H1 (cell line): ENCODE data around the gene CAMTA1.

Experiments
- ATF3 ChIP-seq: IDR thresholded peaks from 2 replicates; pipeline ENCODE4 v1.6.1; 2011; ENCODE audit warnings: low read depth, mild to moderate bottlenecking, low read length; ENCODE audit not compliant: insufficient read depth
- BRCA1 ChIP-seq: IDR thresholded peaks from 2 replicates; pipeline ENCODE4 v1.6.1; 2012; ENCODE audit warnings: low read depth, low read length, improper control_type of control experiment
- CTCF ChIP-seq, 3 experiments: IDR thresholded peaks; 1 replicate in 2 of 3; 2 replicates in 1 of 3; pipeline versions ENCODE4 v1.5.1 to v1.6.1; 2011; ENCODE audit warnings: low read length in 3 of 3, mild to moderate bottlenecking in 3 of 3, inconsistent platforms in 2 of 3, low read depth in 1 of 3, moderate library complexity in 1 of 3; ENCODE audit not compliant: insufficient read depth in 1 of 3; ENCODE audit errors: control extremely low read depth in 1 of 3
- EZH2 ChIP-seq: fragments of 200-600 bp; sonication (generic); IDR thresholded peaks from 2 replicates; pipeline ENCODE4 v1.7.1; 2012; ENCODE audit warnings: low read depth, mild to moderate bottlenecking, moderate library complexity, low read length, inconsistent platforms; ENCODE audit not compliant: severe bottlenecking
- PHF8 ChIP-seq: fragments of 200-600 bp; sonication (generic); conservative IDR thresholded peaks from 2 replicates; pipeline ENCODE4 v1.7.1; 2012; ENCODE audit warnings: low read depth, mild to moderate bottlenecking, inconsistent platforms, low read length, moderate library complexity
- POLR2A ChIP-seq, 2 experiments: IDR thresholded peaks; 1 replicate in 1 of 2; 2 replicates in 1 of 2; pipeline ENCODE4 v1.6.1; 2011; ENCODE audit warnings: low read depth in 2 of 2, low read length in 2 of 2, mild to moderate bottlenecking in 2 of 2; ENCODE audit errors: control extremely low read depth in 1 of 2
- POLR2AphosphoS5 ChIP-seq: IDR thresholded peaks from 2 replicates; pipeline ENCODE4 v1.6.1; 2011; ENCODE audit warnings: low read depth, low read length
- RAD21 ChIP-seq, 2 experiments: IDR thresholded peaks in 1 of 2; conservative IDR thresholded peaks in 1 of 2; 2 replicates each; pipeline ENCODE4 v1.6.1; 2011; ENCODE audit warnings: low read depth in 2 of 2, low read length in 2 of 2, improper control_type of control experiment in 1 of 2, inconsistent platforms in 1 of 2, mild to moderate bottlenecking in 1 of 2, moderate library complexity in 1 of 2
- SAP30 ChIP-seq: fragments of 300-600 bp; sonication (generic); IDR thresholded peaks from 2 replicates; pipeline ENCODE4 v1.7.1; 2012; ENCODE audit warnings: low read length, moderate library complexity, mild to moderate bottlenecking, inconsistent platforms; ENCODE audit not compliant: insufficient read depth, insufficient replicate concordance
- TEAD4 ChIP-seq: IDR thresholded peaks from 2 replicates; pipeline ENCODE4 v1.6.1; 2012; ENCODE audit warnings: low read depth, low read length, inconsistent platforms, mixed read lengths

- TF ChIP-seq CTCF (IDR thresholded peaks at IDR 0.05; ENCODE audit: control extremely low read depth in 1 of 3, insufficient read depth in 1 of 3, low read depth in 1 of 3, low read length in 3 of 3) (no peak), EZH2 (no peak), TEAD4 (no peak), POLR2A (IDR thresholded peaks at IDR 0.05; ENCODE audit: control extremely low read depth in 1 of 2, low read depth in 2 of 2, low read length in 2 of 2) (no peak), BRCA1 (no peak), PHF8 (no peak), SAP30 (no peak), RAD21 (IDR thresholded peaks at IDR 0.05 in 1 of 2, conservative IDR thresholded peaks at IDR 0.05 in 1 of 2; ENCODE audit: low read depth in 2 of 2, low read length in 2 of 2) (no peak), POLR2AphosphoS5 (no peak), ATF3 (no peak)
Observed at GRCh38 chr1:7481194-7481593, 695.9 kb downstream of the CAMTA1 start.
